ENCODE measurements around the gene NBPF3.

Gene NBPF3

GRCh38 chr1:21524220-21524619, 84.3 kb downstream of the NBPF3 start:
- DNase-seq (ENCODE audit: extremely low read depth, insufficient read length) = no peak
- Histone ChIP-seq H3K36me3 (ENCODE audit: control insufficient read depth, insufficient read depth, low read length) (no peaks in the 10 kb centered on the region), H3K27me3 (replicated peaks; ENCODE audit: control insufficient read depth, insufficient read depth, low read length) (no peaks in the 10 kb centered on the region), H3K4me3 (replicated peaks; ENCODE audit: low read depth, low read length) (no peak overlapping the region)
- no peak for TF ChIP-seq CTCF (IDR thresholded peaks at IDR 0.05; ENCODE audit: insufficient read depth, low read length, poor library complexity, severe bottlenecking)

GRCh38 chr1:21524686-21525339, 84.9 kb downstream of the NBPF3 start:
- no peak overlapping the region for H3K4me3 ChIP-seq (replicated peaks; ENCODE audit: low read depth, low read length)
- no peak for DNase-seq (ENCODE audit: extremely low read depth, insufficient read length)
- TF ChIP-seq CTCF (IDR thresholded peaks at IDR 0.05; ENCODE audit: insufficient read depth, low read length, poor library complexity, severe bottlenecking) = no peak
- H3K27me3 ChIP-seq (replicated peaks; ENCODE audit: control insufficient read depth, insufficient read depth, low read length) = no peaks in the 10 kb centered on the region
- H3K36me3 ChIP-seq (ENCODE audit: control insufficient read depth, insufficient read depth, low read length) = no peaks in the 10 kb centered on the region

- TF ChIP-seq CTCF (IDR thresholded peaks at IDR 0.05; ENCODE audit: insufficient read depth, low read length, poor library complexity, severe bottlenecking) = no peak
- no peaks in the 10 kb centered on the region for H3K36me3 ChIP-seq (ENCODE audit: control insufficient read depth, insufficient read depth, low read length)
- H3K27me3 ChIP-seq (replicated peaks; ENCODE audit: control insufficient read depth, insufficient read depth, low read length) = no peaks in the 10 kb centered on the region; the same call in 1 of the 2 replicates
- no peak overlapping the region for H3K4me3 ChIP-seq (replicated peaks; ENCODE audit: low read depth, low read length)
- DNase-seq (ENCODE audit: extremely low read depth, insufficient read length) = no peak
These were observed 85.4 kb downstream of the NBPF3 start for GRCh38 chr1:21525340-21525717.

GRCh38 chr1:21526441-21526840, 86.5 kb downstream of the NBPF3 start:
- Histone ChIP-seq H3K27me3 (replicated peaks; ENCODE audit: control insufficient read depth, insufficient read depth, low read length) (no peaks in the 10 kb centered on the region; the same call in 1 of the 2 replicates), H3K36me3 (ENCODE audit: control insufficient read depth, insufficient read depth, low read length) (no peaks in the 10 kb centered on the region), H3K4me3 (replicated peaks; ENCODE audit: low read depth, low read length) (no peak overlapping the region)
- TF ChIP-seq CTCF (IDR thresholded peaks at IDR 0.05; ENCODE audit: insufficient read depth, low read length, poor library complexity, severe bottlenecking) = no peak
- no peak for DNase-seq (ENCODE audit: extremely low read depth, insufficient read length)

GRCh38 chr1:21530368-21531016, 90.6 kb downstream of the NBPF3 start:
- no peak for TF ChIP-seq CTCF (IDR thresholded peaks at IDR 0.05; ENCODE audit: insufficient read depth, low read length, poor library complexity, severe bottlenecking)
- DNase-seq (ENCODE audit: extremely low read depth, insufficient read length) = no peak

More at GRCh38 chr1:21530368-21531016, 90.6 kb downstream of the NBPF3 start:
- H3K36me3 ChIP-seq (ENCODE audit: control insufficient read depth, insufficient read depth, low read length) = no peaks in the 10 kb centered on the region
- H3K4me3 ChIP-seq (replicated peaks; ENCODE audit: low read depth, low read length) = no peak overlapping the region
- no peaks in the 10 kb centered on the region; the same call in 1 of the 2 replicates for H3K27me3 ChIP-seq (replicated peaks; ENCODE audit: control insufficient read depth, insufficient read depth, low read length)
